PC-9 (cell line): ENCODE measurements around the gene ALPP. TPM values are rescaled to one million over a fixed set of nuclear protein-coding genes. Genes with fewer than 3 reads are reported as not detected.
"Not testable (repeated sequence)": the region's sequence is repeated elsewhere in the genome, so short reads cannot be mapped to it uniquely, and the experiment has no call there.

ENCODE experiments used
- BruUV-seq: library from RNA; stranded (reverse); fragments of 400-500 nt; replicated peaks from 2 replicates; lab custom pipeline; 2021; lab: Mats Ljungman, UMichigan
- CTCF ChIA-PET: fragments of 300-600 bp; sonication (Branson Sonifier 250); formaldehyde crosslinking; loops from one replicate; lab custom pipeline; 2022; ENCODE audit warnings: antibody characterized with exemption; lab: Charles Lee
- POLR2A ChIA-PET: fragments of 300-600 bp; sonication (Branson Sonifier 250); formaldehyde crosslinking; loops from one replicate; lab custom pipeline; 2022; ENCODE audit warnings: antibody characterized with exemption; ENCODE audit not compliant: unreplicated experiment; lab: Charles Lee
- DNase-seq, 2 experiments: peaks; one replicate each; pipeline versions ENCODE4 v3.0.0 to v3.0.0-alpha.2; 2015 to 2022; ENCODE audit warnings: mixed read lengths in 1 of 2
- H2AFZ ChIP-seq: fragments of 200-600 bp; sonication (generic); 2 replicates; pipeline ENCODE4 v1.8.1; 2017; ENCODE audit warnings: antibody characterized with exemption
- H3F3A ChIP-seq: fragments of 200-600 bp; sonication (generic); 2 replicates; pipeline ENCODE4 v1.8.1; 2017; ENCODE audit warnings: antibody characterized with exemption, mild to moderate bottlenecking, low read depth; ENCODE audit not compliant: insufficient read depth
- H3K27ac ChIP-seq: fragments of 200-600 bp; sonication (generic); 2 replicates; pipeline ENCODE4 v1.6.1; 2016; ENCODE audit warnings: mixed run types
- H3K27me3 ChIP-seq: fragments of 200-600 bp; sonication (generic); 2 replicates; pipeline ENCODE4 v1.6.1; 2016; ENCODE audit warnings: low read depth, mixed run types; ENCODE audit not compliant: insufficient read depth
- H3K36me3 ChIP-seq: fragments of 200-600 bp; sonication (generic); 2 replicates; pipeline ENCODE4 v1.6.1; 2016; ENCODE audit warnings: low read depth, mixed run types
- H3K4me1 ChIP-seq: fragments of 200-600 bp; sonication (generic); replicated peaks from 2 replicates; pipeline ENCODE4 v1.6.1; 2016; ENCODE audit warnings: mixed run types; ENCODE audit not compliant: insufficient read depth
- H3K4me2 ChIP-seq: fragments of 200-600 bp; sonication (generic); 2 replicates; pipeline ENCODE4 v1.6.1; 2017; ENCODE audit warnings: mixed run types
- H3K4me3 ChIP-seq: fragments of 200-600 bp; sonication (generic); 2 replicates; pipeline ENCODE4 v1.6.1; 2016; ENCODE audit warnings: mixed run types
- H3K79me2 ChIP-seq: fragments of 200-600 bp; sonication (generic); 2 replicates; pipeline ENCODE4 v1.6.1; 2017; ENCODE audit warnings: low read depth, mixed run types
- H3K9me2 ChIP-seq: fragments of 200-600 bp; sonication (generic); 2 replicates; pipeline ENCODE4 v1.8.1; 2017; ENCODE audit warnings: mild to moderate bottlenecking; ENCODE audit not compliant: insufficient read depth
- H3K9me3 ChIP-seq: fragments of 200-600 bp; sonication (generic); 2 replicates; pipeline ENCODE4 v1.8.1; 2016; ENCODE audit warnings: low read depth; ENCODE audit not compliant: insufficient read depth
- H4K20me1 ChIP-seq: fragments of 200-600 bp; sonication (generic); 2 replicates; pipeline ENCODE4 v1.8.1; 2017; ENCODE audit not compliant: insufficient read depth
- EZH2 ChIP-seq: fragments of 200-600 bp; sonication (generic); IDR thresholded peaks from 2 replicates; pipeline ENCODE4 v1.8.0; 2017; ENCODE audit warnings: antibody characterized with exemption, low read depth
- intact Hi-C: fragments of 100-400 bp; cut with micrococcal nuclease; formaldehyde crosslinking; loops from one replicate; pipeline ENCODE4 v1.10.0; 2022; ENCODE audit not compliant: unreplicated experiment
- total RNA-seq: library from RNA; stranded (reverse); gene quantifications from 2 replicates; pipeline ENCODE4 v1.2.3, GENCODE V29; 2021
- TF ChIP-seq, protein P1 (sequence below): fragments of 200-600 bp; sonication (generic); conservative IDR thresholded peaks from 2 replicates; pipeline ENCODE4 v1.6.1; 2017; ENCODE audit warnings: mixed run types, antibody characterized with exemption, mild to moderate bottlenecking, moderate library complexity

ALPP gene
- total RNA-seq, 1 experiment from 2014 or later, result 47.5 TPM

- CTCF ChIA-PET, result interaction anchor here (1.0 kb wide), 1 partner anchor 35 kb away, joined by 5 read pairs; no protein-coding TSS in a partner anchor
- no peak for TF ChIP-seq EZH2
- TF ChIP-seq, protein P1, sequence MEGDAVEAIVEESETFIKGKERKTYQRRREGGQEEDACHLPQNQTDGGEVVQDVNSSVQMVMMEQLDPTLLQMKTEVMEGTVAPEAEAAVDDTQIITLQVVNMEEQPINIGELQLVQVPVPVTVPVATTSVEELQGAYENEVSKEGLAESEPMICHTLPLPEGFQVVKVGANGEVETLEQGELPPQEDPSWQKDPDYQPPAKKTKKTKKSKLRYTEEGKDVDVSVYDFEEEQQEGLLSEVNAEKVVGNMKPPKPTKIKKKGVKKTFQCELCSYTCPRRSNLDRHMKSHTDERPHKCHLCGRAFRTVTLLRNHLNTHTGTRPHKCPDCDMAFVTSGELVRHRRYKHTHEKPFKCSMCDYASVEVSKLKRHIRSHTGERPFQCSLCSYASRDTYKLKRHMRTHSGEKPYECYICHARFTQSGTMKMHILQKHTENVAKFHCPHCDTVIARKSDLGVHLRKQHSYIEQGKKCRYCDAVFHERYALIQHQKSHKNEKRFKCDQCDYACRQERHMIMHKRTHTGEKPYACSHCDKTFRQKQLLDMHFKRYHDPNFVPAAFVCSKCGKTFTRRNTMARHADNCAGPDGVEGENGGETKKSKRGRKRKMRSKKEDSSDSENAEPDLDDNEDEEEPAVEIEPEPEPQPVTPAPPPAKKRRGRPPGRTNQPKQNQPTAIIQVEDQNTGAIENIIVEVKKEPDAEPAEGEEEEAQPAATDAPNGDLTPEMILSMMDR, result no peak
- Histone ChIP-seq H3K27me3 (no peaks in the 10 kb centered on the region), H3K27ac (peak overlapping the region; percentile 81), H3K9me2 (no peaks in the 10 kb centered on the region), H3K79me2 (no peaks in the 10 kb centered on the region), H3K36me3 (no peaks in the 10 kb centered on the region), H2AFZ (peak overlapping the region; percentile 84), H3K4me3 (peak overlapping the region; percentile 58), H4K20me1 (no peaks in the 10 kb centered on the region), H3K4me1 (peaks cover 11% of the 10 kb centered on the region), H3K9me3 (0 out of 2 replicates have a peak, but pooled peaks cover 3% of the 10 kb centered on the region), H3K4me2 (peak overlapping the region; percentile 84), H3F3A (peaks cover 19% of the 10 kb centered on the region; the same call in 1 of the 2 replicates)
- BruUV-seq, result no TSS peak
- DNase-seq, result peak; percentile 52 to 70
- POLR2A ChIA-PET, result no interaction called here
- intact Hi-C loops, result loop anchor here (5.0 kb wide), 1 partner anchor 53 kb away; no protein-coding TSS in a partner anchor
These were observed 42.1 kb downstream of the ALPP start for GRCh38 chr2:232420463-232421188.

DNA sequence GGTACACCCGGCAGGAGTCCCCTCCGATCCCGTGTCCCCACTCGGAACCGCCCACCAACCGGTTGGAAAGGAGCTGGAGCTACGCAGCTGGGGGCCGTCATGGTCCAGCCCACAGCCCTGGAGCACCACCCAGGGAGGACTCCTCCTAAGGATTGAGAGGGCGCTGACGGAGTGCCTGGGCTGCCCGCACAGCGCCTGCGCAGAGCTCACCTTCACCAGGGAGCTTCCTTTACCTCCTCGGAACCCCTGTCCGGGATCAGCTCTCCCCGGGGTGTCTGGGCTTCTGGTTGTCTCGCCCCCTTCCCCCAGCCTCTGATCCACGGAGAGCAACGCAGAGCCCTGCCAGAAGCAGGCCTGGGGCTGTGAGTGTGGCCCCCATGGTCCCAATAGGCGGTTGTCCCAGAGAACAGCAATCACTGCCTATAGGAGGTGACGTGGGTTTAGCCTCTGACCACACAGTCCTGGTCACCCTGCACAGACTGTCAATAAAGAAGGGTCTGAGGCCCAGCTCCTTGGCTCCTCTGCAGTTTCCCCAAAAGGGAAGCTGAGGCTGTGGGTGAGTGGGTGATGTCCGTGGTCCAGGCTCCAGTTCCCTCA is 42.7 kb downstream of the ALPP start:
- Histone ChIP-seq H3K27ac (peak overlapping the region; percentile 81), H3K9me3 (0 out of 2 replicates have a peak, but pooled peaks cover 3% of the 10 kb centered on the region), H3K36me3 (no peaks in the 10 kb centered on the region), H3F3A (peaks cover 19% of the 10 kb centered on the region; the same call in 1 of the 2 replicates), H2AFZ (peak overlapping the region; percentile 84), H3K9me2 (no peaks in the 10 kb centered on the region), H3K79me2 (no peaks in the 10 kb centered on the region), H3K4me2 (peak overlapping the region; percentile 84), H3K27me3 (no peaks in the 10 kb centered on the region), H3K4me3 (peak overlapping the region; percentile 58), H4K20me1 (no peaks in the 10 kb centered on the region), H3K4me1 (peaks cover 11% of the 10 kb centered on the region)
- DNase-seq, result peak; percentile 52 to 53
- intact Hi-C loops, result loop anchor here (5.0 kb wide), 1 partner anchor 54 kb away; no protein-coding TSS in a partner anchor
- ChIA-PET POLR2A (interaction anchor here (0.6 kb wide), 2 partner anchors 56 to 521 kb away, joined by 4 to 5 read pairs; no protein-coding TSS in a partner anchor), CTCF (interaction anchor here (1.0 kb wide), 1 partner anchor 36 kb away, joined by 5 read pairs; no protein-coding TSS in a partner anchor)
- BruUV-seq, result TSS peak; percentile 48
- TF ChIP-seq EZH2, result no peak

DNA sequence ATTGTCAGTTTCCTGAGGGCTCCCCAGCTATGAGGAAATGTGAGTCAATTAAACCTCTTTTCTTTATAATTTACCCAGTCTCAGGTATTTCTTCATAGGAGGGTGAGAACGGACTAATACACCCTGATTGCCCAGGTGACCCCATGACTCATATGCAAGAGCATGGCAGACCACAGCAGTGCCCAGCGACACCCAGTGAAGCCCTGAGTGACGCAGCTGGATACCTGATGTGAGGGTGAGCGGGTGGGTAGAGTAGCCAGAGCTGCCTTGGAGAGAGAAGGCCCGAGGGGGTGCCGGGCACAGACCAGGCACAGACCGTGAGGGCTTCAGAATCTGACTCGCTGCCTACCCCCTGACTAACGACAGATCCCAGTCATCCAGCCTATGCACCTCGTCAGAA is 43.5 kb downstream of the ALPP start:
- no peaks in the 10 kb centered on the region for H3K79me2 ChIP-seq
- DNase-seq, result peak; percentile 68 to 87
- no peak overlapping the region; the same call in 1 of the 2 replicates for H2AFZ ChIP-seq
- intact Hi-C loops, result loop anchor here (1.0 to 5.0 kb wide), 2 partner anchors 37 to 55 kb away; no protein-coding TSS in a partner anchor
- no peak for TF ChIP-seq EZH2
- TF ChIP-seq, protein P1, result no peak
- 0 out of 2 replicates have a peak, but pooled peaks cover 3% of the 10 kb centered on the region for H3K9me3 ChIP-seq
- H3K27me3 ChIP-seq, result no peaks in the 10 kb centered on the region
- no TSS peak for BruUV-seq
- no peaks in the 10 kb centered on the region for H3K9me2 ChIP-seq
- H3K4me1 ChIP-seq, result peaks cover 11% of the 10 kb centered on the region
- POLR2A ChIA-PET, result interaction anchor here (0.6 kb wide), 1 partner anchor 521 kb away, joined by 5 read pairs; no protein-coding TSS in a partner anchor
- H3F3A ChIP-seq, result peaks cover 19% of the 10 kb centered on the region; the same call in 1 of the 2 replicates
- H3K36me3 ChIP-seq, result no peaks in the 10 kb centered on the region
- no peaks in the 10 kb centered on the region for H4K20me1 ChIP-seq
- peak overlapping the region; percentile 81 for H3K27ac ChIP-seq
- CTCF ChIA-PET, result interaction anchor here (0.6 kb wide), 1 partner anchor 504 kb away, joined by 9 read pairs; no protein-coding TSS in a partner anchor
- peak overlapping the region; percentile 58; the same call in 1 of the 2 replicates for H3K4me3 ChIP-seq
- peak overlapping the region; percentile 84 for H3K4me2 ChIP-seq

- H3K36me3 ChIP-seq, H4K20me1 ChIP-seq, CTCF ChIA-PET, H3K4me2 ChIP-seq, H3K79me2 ChIP-seq, H3K9me2 ChIP-seq, BruUV-seq, DNase-seq, POLR2A ChIA-PET, H2AFZ ChIP-seq, H3K9me3 ChIP-seq, H3K4me3 ChIP-seq, H3K27me3 ChIP-seq: not testable (repeated sequence)
- intact Hi-C loops, result loop anchor here (1.0 to 5.0 kb wide), 2 partner anchors 38 to 56 kb away; no protein-coding TSS in a partner anchor
- H3K4me1 ChIP-seq, result peaks cover 11% of the 10 kb centered on the region
- peak overlapping the region; percentile 81 for H3K27ac ChIP-seq
- peaks cover 19% of the 10 kb centered on the region; the same call in 1 of the 2 replicates for H3F3A ChIP-seq
These were observed 44.4 kb downstream of the ALPP start for GRCh38 chr2:232422996-232423395.

- H3K36me3 ChIP-seq, H3K27me3 ChIP-seq, H2AFZ ChIP-seq, H3K4me3 ChIP-seq, POLR2A ChIA-PET, H3K27ac ChIP-seq, BruUV-seq, H3K79me2 ChIP-seq, H3K4me2 ChIP-seq, H4K20me1 ChIP-seq, H3K9me2 ChIP-seq, DNase-seq, CTCF ChIA-PET, H3K9me3 ChIP-seq: not testable (repeated sequence)
- Histone ChIP-seq H3K4me1 (peaks cover 11% of the 10 kb centered on the region), H3F3A (peaks cover 19% of the 10 kb centered on the region; the same call in 1 of the 2 replicates)
- intact Hi-C loops, result loop anchor here (5.0 kb wide), 1 partner anchor 56 kb away; no protein-coding TSS in a partner anchor
These were observed 44.9 kb downstream of the ALPP start for GRCh38 chr2:232423407-232423806.
